Activated CD4-positive, alpha-beta T cell treated with anti-CD3 and anti-CD28 coated beads for 4 hours (primary cell): ENCODE measurements around the gene PIK3CG.
"Not testable (repeated sequence)": the region's sequence is repeated elsewhere in the genome, so short reads cannot be mapped to it uniquely, and the experiment has no call there.

ENCODE experiments used
- DNase-seq, 2 donors: peaks; one replicate each; pipeline ENCODE4 v3.0.0-alpha.2; 2020

Gene PIK3CG

GRCh38 chr7:106888204-106888603 is 23.1 kb downstream of the PIK3CG start:
- DNase-seq = no peak

GRCh38 chr7:106890952-106891351 is 25.9 kb downstream of the PIK3CG start:
- no peak for DNase-seq

GRCh38 chr7:106891548-106892410 is 26.7 kb downstream of the PIK3CG start:
- DNase-seq = no peak

- DNase-seq = no peak
These were observed 28.5 kb downstream of the PIK3CG start for GRCh38 chr7:106893591-106893990.

- DNase-seq = no peak
These were observed 30.3 kb downstream of the PIK3CG start for GRCh38 chr7:106895246-106895864.

- no peak for DNase-seq
These were observed 31.1 kb downstream of the PIK3CG start for GRCh38 chr7:106896231-106896630.

- not testable (repeated sequence) for DNase-seq
These were observed 32.5 kb downstream of the PIK3CG start for GRCh38 chr7:106897553-106897952.

- not testable (repeated sequence) for DNase-seq
These were observed 33.9 kb downstream of the PIK3CG start for GRCh38 chr7:106898967-106899366.

- DNase-seq = no peak
These were observed 36.9 kb downstream of the PIK3CG start for GRCh38 chr7:106901828-106902441.

- no peak for DNase-seq
These were observed 40.7 kb downstream of the PIK3CG start for GRCh38 chr7:106905734-106906133.

- DNase-seq = no peak
These were observed 46.9 kb downstream of the PIK3CG start for GRCh38 chr7:106911959-106912358.

GRCh38 chr7:106914018-106914607 is 49.0 kb downstream of the PIK3CG start:
- no peak for DNase-seq

- DNase-seq = no peak
These were observed 50.3 kb downstream of the PIK3CG start for GRCh38 chr7:106915407-106915806.

- DNase-seq = no peak
These were observed 50.8 kb downstream of the PIK3CG start for GRCh38 chr7:106915873-106916272.

GRCh38 chr7:106916679-106917078 is 51.6 kb downstream of the PIK3CG start:
- DNase-seq = no peak

GRCh38 chr7:106918991-106919390 is 53.9 kb downstream of the PIK3CG start:
- no peak for DNase-seq

GRCh38 chr7:106924468-106924867 is 59.4 kb downstream of the PIK3CG start:
- not testable (repeated sequence) for DNase-seq

GRCh38 chr7:106926892-106927291 is 61.8 kb downstream of the PIK3CG start:
- DNase-seq = no peak

- no peak for DNase-seq
These were observed 62.5 kb downstream of the PIK3CG start for GRCh38 chr7:106927536-106927935.

GRCh38 chr7:106929616-106930015 is 64.5 kb downstream of the PIK3CG start:
- DNase-seq = not testable (repeated sequence)

GRCh38 chr7:106936236-106936635 is 71.2 kb downstream of the PIK3CG start:
- DNase-seq = no peak

GRCh38 chr7:106938122-106938521 is 73.0 kb downstream of the PIK3CG start:
- not testable (repeated sequence) for DNase-seq

GRCh38 chr7:106938803-106939202 is 73.7 kb downstream of the PIK3CG start:
- DNase-seq = no peak
